IMR-90 (cell line): ENCODE data around the gene SH2D7. TPM values are rescaled to one million over a fixed set of nuclear protein-coding genes. Genes with fewer than 3 reads are reported as not detected.

Experiments used
- ATAC-seq: fragments of 200-7000 bp; cut with Tn5 transposase; 2 replicates; pipeline ENCODE4 v1.9.1; 2020; ENCODE audit warnings: low read depth, mild to moderate bottlenecking, moderate library complexity
- BruUV-seq: library from RNA; stranded (reverse); fragments of 400-500 nt; replicated peaks from 2 replicates; lab custom pipeline; 2021; lab: Mats Ljungman, UMichigan
- CTCF ChIA-PET: fragments of 300-600 bp; formaldehyde crosslinking; extraction: SDS; loops from one replicate; lab custom pipeline; 2021; ENCODE audit warnings: antibody characterized with exemption; lab: Yijun Ruan, JAX
- POLR2A ChIA-PET: fragments of 300-600 bp; sonication (Branson Sonifier 250); formaldehyde crosslinking; loops from one replicate; lab custom pipeline; 2022; ENCODE audit warnings: antibody characterized with exemption; ENCODE audit not compliant: unreplicated experiment; lab: Charles Lee
- DNase-seq: peaks from one replicate; pipeline ENCODE4 v3.0.0; 2013
- H2AFZ ChIP-seq: replicated peaks from 2 replicates; pipeline ENCODE3; 2013; ENCODE audit warnings: low read length, mild to moderate bottlenecking; ENCODE audit not compliant: poor library complexity
- H2AK5ac ChIP-seq: 2 replicates; pipeline ENCODE4 v1.6.1; 2013; ENCODE audit warnings: low read depth, low read length, inconsistent platforms
- H2AK9ac ChIP-seq: replicated peaks from 2 replicates; pipeline ENCODE3; 2013; ENCODE audit warnings: mild to moderate bottlenecking, low read depth, low read length, moderate library complexity; ENCODE audit not compliant: poor library complexity
- H2BK120ac ChIP-seq: 2 replicates; pipeline ENCODE4 v1.6.1; 2013; ENCODE audit warnings: low read depth, low read length, inconsistent platforms
- H2BK15ac ChIP-seq: 3 replicates; pipeline ENCODE4 v1.6.1; 2013; ENCODE audit warnings: low read depth, low read length, inconsistent platforms
- H2BK20ac ChIP-seq: 2 replicates; pipeline ENCODE4 v1.6.1; 2013; ENCODE audit warnings: low read depth, mild to moderate bottlenecking, inconsistent platforms, low read length, moderate library complexity
- H2BK5ac ChIP-seq: 2 replicates; pipeline ENCODE4 v1.6.1; 2013; ENCODE audit warnings: mild to moderate bottlenecking, low read depth, low read length, inconsistent platforms; ENCODE audit not compliant: poor library complexity, severe bottlenecking
- H3K14ac ChIP-seq: replicated peaks from 2 replicates; pipeline ENCODE4 v1.6.1; 2013; ENCODE audit warnings: low read depth, low read length, inconsistent platforms
- H3K18ac ChIP-seq: 2 replicates; pipeline ENCODE4 v1.6.1; 2013; ENCODE audit warnings: low read depth, low read length, control low read depth
- H3K23ac ChIP-seq: 2 replicates; pipeline ENCODE4 v1.6.1; 2013; ENCODE audit warnings: low read depth, low read length, inconsistent platforms
- H3K27ac ChIP-seq: 2 replicates; pipeline ENCODE4 v1.5.1; 2013; ENCODE audit warnings: mild to moderate bottlenecking, control low read depth, low read length; ENCODE audit not compliant: insufficient read depth
- H3K27me3 ChIP-seq: 2 replicates; pipeline ENCODE4 v1.6.1; 2013; ENCODE audit warnings: low read length; ENCODE audit not compliant: control insufficient read depth, insufficient read depth
- H3K36me3 ChIP-seq: 2 replicates; pipeline ENCODE4 v1.6.1; 2013; ENCODE audit warnings: low read length, mixed read lengths; ENCODE audit not compliant: control insufficient read depth, insufficient read depth
- H3K4ac ChIP-seq: 2 replicates; pipeline ENCODE4 v1.6.1; 2013; ENCODE audit warnings: low read depth, low read length, inconsistent platforms
- H3K4me1 ChIP-seq: 2 replicates; pipeline ENCODE4 v1.6.1; 2013; ENCODE audit warnings: low read length, mixed read lengths; ENCODE audit not compliant: control insufficient read depth, insufficient read depth
- H3K4me2 ChIP-seq: 2 replicates; pipeline ENCODE4 v1.6.1; 2013; ENCODE audit warnings: low read depth, mild to moderate bottlenecking, control low read depth, low read length, moderate library complexity
- H3K4me3 ChIP-seq: 2 replicates; pipeline ENCODE4 v1.5.1; 2013; ENCODE audit warnings: low read depth, mild to moderate bottlenecking, control low read depth, low read length, moderate library complexity; ENCODE audit not compliant: insufficient read depth
- H3K56ac ChIP-seq: 2 replicates; pipeline ENCODE4 v1.6.1; 2013; ENCODE audit warnings: low read length, inconsistent platforms; ENCODE audit not compliant: insufficient read depth; ENCODE audit errors: extremely low read depth
- H3K79me1 ChIP-seq, 2 experiments: 2 replicates each; pipeline ENCODE4 v1.6.1; 2013; ENCODE audit warnings: low read length in 2 of 2, inconsistent platforms in 1 of 2, low read depth in 1 of 2
- H3K9ac ChIP-seq: 2 replicates; pipeline ENCODE4 v1.6.1; 2013; ENCODE audit warnings: low read depth, low read length, control low read depth
- H3K9me1 ChIP-seq: 2 replicates; pipeline ENCODE4 v1.6.1; 2013; ENCODE audit warnings: low read length, inconsistent platforms; ENCODE audit not compliant: insufficient read depth
- H3K9me3 ChIP-seq: 2 replicates; pipeline ENCODE4 v1.6.1; 2013; ENCODE audit warnings: low read length; ENCODE audit not compliant: control insufficient read depth, insufficient read depth
- H4K20me1 ChIP-seq: 2 replicates; pipeline ENCODE4 v1.6.1; 2013; ENCODE audit warnings: low read length, inconsistent platforms; ENCODE audit not compliant: insufficient read depth
- H4K5ac ChIP-seq: 2 replicates; pipeline ENCODE4 v1.6.1; 2013; ENCODE audit warnings: mild to moderate bottlenecking, low read depth, low read length, control low read depth
- H4K8ac ChIP-seq, 2 experiments: 2 replicates each; pipeline ENCODE4 v1.6.1; 2013; ENCODE audit warnings: low read depth in 2 of 2, low read length in 2 of 2, control low read depth in 1 of 2, inconsistent platforms in 1 of 2
- H4K91ac ChIP-seq: 2 replicates; pipeline ENCODE4 v1.6.1; 2013; ENCODE audit warnings: low read depth, low read length, inconsistent platforms; ENCODE audit not compliant: insufficient read depth
- BHLHE40 ChIP-seq: fragments of 150-350 bp; IDR thresholded peaks from 2 replicates; pipeline ENCODE4 v1.6.1; 2016; ENCODE audit warnings: mild to moderate bottlenecking, low read depth, low read length
- CEBPB ChIP-seq: IDR thresholded peaks from 2 replicates; pipeline ENCODE4 v1.6.1; 2012; ENCODE audit warnings: low read depth, low read length, improper control_type of control experiment
- CHD1 ChIP-seq: IDR thresholded peaks from 2 replicates; pipeline ENCODE4 v1.6.1; 2012; ENCODE audit warnings: low read depth, low read length, improper control_type of control experiment
- FOS ChIP-seq: fragments of 150-350 bp; IDR thresholded peaks from 2 replicates; pipeline ENCODE4 v1.6.1; 2016; ENCODE audit warnings: low read depth, low read length
- MAFK ChIP-seq: IDR thresholded peaks from 2 replicates; pipeline ENCODE4 v1.6.1; 2012; ENCODE audit warnings: low read depth, low read length, improper control_type of control experiment
- MAZ ChIP-seq: IDR thresholded peaks from 2 replicates; pipeline ENCODE4 v1.6.1; 2012; ENCODE audit warnings: low read depth, mild to moderate bottlenecking, low read length, improper control_type of control experiment, moderate library complexity, borderline replicate concordance
- MXI1 ChIP-seq: IDR thresholded peaks from 2 replicates; pipeline ENCODE4 v1.6.1; 2012; ENCODE audit warnings: low read depth, mild to moderate bottlenecking, low read length, moderate library complexity, borderline replicate concordance
- NFE2L2 ChIP-seq: fragments of 150-350 bp; IDR thresholded peaks from 2 replicates; pipeline ENCODE4 v1.6.1; 2016; ENCODE audit warnings: low read depth, mild to moderate bottlenecking, low read length
- POLR2A ChIP-seq: IDR thresholded peaks from 2 replicates; pipeline ENCODE4 v1.6.1; 2012; ENCODE audit warnings: mild to moderate bottlenecking, low read depth, low read length
- RAD21 ChIP-seq: IDR thresholded peaks from 2 replicates; pipeline ENCODE4 v1.6.1; 2012; ENCODE audit warnings: low read length, improper control_type of control experiment
- RCOR1 ChIP-seq: IDR thresholded peaks from 2 replicates; pipeline ENCODE4 v1.6.1; 2012; ENCODE audit warnings: mild to moderate bottlenecking, low read length, improper control_type of control experiment; ENCODE audit not compliant: insufficient replicate concordance
- RFX5 ChIP-seq: IDR thresholded peaks from 2 replicates; pipeline ENCODE4 v1.8.0; 2012; ENCODE audit warnings: low read depth, mild to moderate bottlenecking, low read length, moderate library complexity
- SMC3 ChIP-seq: fragments of 150-350 bp; IDR thresholded peaks from 2 replicates; pipeline ENCODE4 v1.6.1; 2016; ENCODE audit warnings: low read depth, mild to moderate bottlenecking, antibody characterized with exemption, low read length, moderate library complexity
- WGBS, 2 experiments: methylation state at CpG; one replicate each; pipeline versions ENCODE4 v1.1.5 to v1.1.7; 2013; ENCODE audit warnings: missing lambda C conversion rate in 2 of 2; ENCODE audit not compliant: insufficient read length in 1 of 2; ENCODE audit errors: extremely low coverage in 2 of 2; 5-methylcytosine and 5-hydroxymethylcytosine counted together
- dilution Hi-C: fragments of 300-500 bp; cut with HindIII; formaldehyde crosslinking; loops from one replicate; pipeline ENCODE4 v1.14.3; 2018; ENCODE audit warnings: low sequenced_read_pairs; ENCODE audit not compliant: unreplicated experiment
- in situ Hi-C: fragments of 300-500 bp; cut with MboI; formaldehyde crosslinking; loops from 3 replicates; pipeline ENCODE4 v1.14.3; 2019; ENCODE audit warnings: low sequenced_read_pairs, inconsistent platforms, mixed read lengths
- intact Hi-C: fragments of 100-400 bp; cut with micrococcal nuclease; formaldehyde crosslinking; loops from 2 replicates; pipeline ENCODE4 v1.10.0; 2022
- polyA plus RNA-seq, 3 experiments: library from polyadenylated mRNA; depleted of rRNA; stranded (reverse); fragments of >200 nt; gene quantifications; 2 replicates each; pipeline ENCODE4 v1.2.3, GENCODE V29; 2012; ENCODE audit warnings: low replicate concordance in 1 of 3
- total RNA-seq: library from RNA; depleted of rRNA; stranded (reverse); fragments of >200 nt; gene quantifications from 2 replicates; pipeline ENCODE4 v1.2.3, GENCODE V29; 2012
- TF ChIP-seq, protein P1 (sequence below): fragments of 150-350 bp; IDR thresholded peaks from 2 replicates; pipeline ENCODE4 v1.6.1; 2016; ENCODE audit warnings: low read depth, mild to moderate bottlenecking, low read length, moderate library complexity, borderline replicate concordance
- TF ChIP-seq, protein P2 (sequence below): conservative IDR thresholded peaks from 2 replicates; pipeline ENCODE4 v1.5.1; 2012; ENCODE audit warnings: mild to moderate bottlenecking, low read depth, low read length, improper control_type of control experiment
- TF ChIP-seq, protein P3 (sequence below): fragments of 150-350 bp; IDR thresholded peaks from 2 replicates; pipeline ENCODE4 v1.6.1; 2017; ENCODE audit warnings: mild to moderate bottlenecking, antibody characterized with exemption, low read length, low read depth

The SH2D7 gene
- total and polyA plus RNA-seq, 2 of the 4 experiments (the other 2 are of a cell fraction) = not detected

DNA sequence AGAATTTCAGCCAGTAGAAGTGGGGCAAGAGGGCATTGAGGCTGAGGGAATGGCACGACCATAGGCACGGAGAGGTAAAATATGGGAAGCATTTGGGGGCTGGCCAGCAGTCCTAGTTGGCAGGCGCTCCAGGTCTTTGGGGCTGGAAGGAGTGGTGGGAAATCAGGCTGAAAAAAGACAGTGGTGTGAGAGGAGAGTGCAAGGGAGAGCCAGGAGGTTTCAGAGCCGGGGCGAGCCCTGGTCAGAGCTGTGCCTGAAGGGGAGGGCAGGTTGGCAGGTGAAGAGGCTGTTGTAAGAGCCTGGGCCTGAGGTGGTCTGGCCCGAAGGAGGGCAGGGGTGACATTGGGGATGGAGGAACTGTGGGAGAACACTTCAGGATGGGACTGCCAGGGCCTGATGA, 55.2 kb downstream of the SH2D7 start:
- Histone ChIP-seq H2BK5ac (no peak overlapping the region), H3K4me3 (no peak overlapping the region), H2AK5ac (no peak overlapping the region; the same call in 1 of the 2 replicates), H2AFZ (no peak overlapping the region), H4K8ac (no peak overlapping the region), H3K23ac (no peak overlapping the region), H3K9ac (no peak overlapping the region), H2BK120ac (no peak overlapping the region), H4K5ac (no peak overlapping the region), H2BK15ac (no peak overlapping the region), H3K14ac (no peak overlapping the region), H3K4me2 (no peak overlapping the region), H3K36me3 (no peaks in the 10 kb centered on the region), H3K56ac (no peak overlapping the region), H3K9me1 (peaks cover 11% of the 10 kb centered on the region), H3K79me1 (peaks cover 7 to 33% of the 10 kb centered on the region in 2 experiments; a peak in 3 of 4 replicates), H3K4me1 (peaks cover 5% of the 10 kb centered on the region), H3K9me3 (no peaks in the 10 kb centered on the region), H3K18ac (no peak overlapping the region), H3K27ac (no peak overlapping the region), H4K91ac (no peak overlapping the region), H3K27me3 (no peaks in the 10 kb centered on the region), H4K20me1 (peaks cover 7% of the 10 kb centered on the region; the same call in 1 of the 2 replicates), H2BK20ac (no peak overlapping the region), H3K4ac (no peak overlapping the region), H2AK9ac (no peak overlapping the region)
- no peak for ATAC-seq
- BruUV-seq = no TSS peak
- POLR2A ChIA-PET = no interaction called here
- no peak for TF ChIP-seq POLR2A
- TF ChIP-seq RFX5 = no peak
- TF ChIP-seq, protein P1, sequence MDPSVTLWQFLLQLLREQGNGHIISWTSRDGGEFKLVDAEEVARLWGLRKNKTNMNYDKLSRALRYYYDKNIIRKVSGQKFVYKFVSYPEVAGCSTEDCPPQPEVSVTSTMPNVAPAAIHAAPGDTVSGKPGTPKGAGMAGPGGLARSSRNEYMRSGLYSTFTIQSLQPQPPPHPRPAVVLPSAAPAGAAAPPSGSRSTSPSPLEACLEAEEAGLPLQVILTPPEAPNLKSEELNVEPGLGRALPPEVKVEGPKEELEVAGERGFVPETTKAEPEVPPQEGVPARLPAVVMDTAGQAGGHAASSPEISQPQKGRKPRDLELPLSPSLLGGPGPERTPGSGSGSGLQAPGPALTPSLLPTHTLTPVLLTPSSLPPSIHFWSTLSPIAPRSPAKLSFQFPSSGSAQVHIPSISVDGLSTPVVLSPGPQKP = no peak
- no peak for TF ChIP-seq RCOR1
- TF ChIP-seq CEBPB = no peak
- no peak for TF ChIP-seq MAFK
- TF ChIP-seq MAZ = no peak
- TF ChIP-seq SMC3 = no peak
- TF ChIP-seq RAD21 = no peak
- TF ChIP-seq, protein P2, sequence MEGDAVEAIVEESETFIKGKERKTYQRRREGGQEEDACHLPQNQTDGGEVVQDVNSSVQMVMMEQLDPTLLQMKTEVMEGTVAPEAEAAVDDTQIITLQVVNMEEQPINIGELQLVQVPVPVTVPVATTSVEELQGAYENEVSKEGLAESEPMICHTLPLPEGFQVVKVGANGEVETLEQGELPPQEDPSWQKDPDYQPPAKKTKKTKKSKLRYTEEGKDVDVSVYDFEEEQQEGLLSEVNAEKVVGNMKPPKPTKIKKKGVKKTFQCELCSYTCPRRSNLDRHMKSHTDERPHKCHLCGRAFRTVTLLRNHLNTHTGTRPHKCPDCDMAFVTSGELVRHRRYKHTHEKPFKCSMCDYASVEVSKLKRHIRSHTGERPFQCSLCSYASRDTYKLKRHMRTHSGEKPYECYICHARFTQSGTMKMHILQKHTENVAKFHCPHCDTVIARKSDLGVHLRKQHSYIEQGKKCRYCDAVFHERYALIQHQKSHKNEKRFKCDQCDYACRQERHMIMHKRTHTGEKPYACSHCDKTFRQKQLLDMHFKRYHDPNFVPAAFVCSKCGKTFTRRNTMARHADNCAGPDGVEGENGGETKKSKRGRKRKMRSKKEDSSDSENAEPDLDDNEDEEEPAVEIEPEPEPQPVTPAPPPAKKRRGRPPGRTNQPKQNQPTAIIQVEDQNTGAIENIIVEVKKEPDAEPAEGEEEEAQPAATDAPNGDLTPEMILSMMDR = no peak
- no peak for TF ChIP-seq FOS
- TF ChIP-seq CHD1 = no peak
- no peak for TF ChIP-seq BHLHE40
- no peak for TF ChIP-seq MXI1
- TF ChIP-seq, protein P3, sequence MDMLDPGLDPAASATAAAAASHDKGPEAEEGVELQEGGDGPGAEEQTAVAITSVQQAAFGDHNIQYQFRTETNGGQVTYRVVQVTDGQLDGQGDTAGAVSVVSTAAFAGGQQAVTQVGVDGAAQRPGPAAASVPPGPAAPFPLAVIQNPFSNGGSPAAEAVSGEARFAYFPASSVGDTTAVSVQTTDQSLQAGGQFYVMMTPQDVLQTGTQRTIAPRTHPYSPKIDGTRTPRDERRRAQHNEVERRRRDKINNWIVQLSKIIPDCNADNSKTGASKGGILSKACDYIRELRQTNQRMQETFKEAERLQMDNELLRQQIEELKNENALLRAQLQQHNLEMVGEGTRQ = no peak
- TF ChIP-seq NFE2L2 = no peak
- CTCF ChIA-PET = interaction anchor here (0.6 kb wide), 1 partner anchor 28 kb away, joined by 5 read pairs; no protein-coding TSS in a partner anchor
- dilution Hi-C loops (no loop called here), in situ Hi-C loops (no loop called here), intact Hi-C loops (no loop called here)
- no peak for DNase-seq
- WGBS, 2 experiments = 92% methylated on average over 2 of the region's 6 CpGs; no CpG with 5 or more reads in 1 of the 2 experiments
